D341Med (cell line): ENCODE data around the gene CELSR1.

Experiments used
- DNase-seq: peaks from one replicate; pipeline ENCODE4 v3.0.0; 2012; ENCODE audit warnings: low spot score

Gene CELSR1

GRCh38 chr22:46459347-46460065 is 77.9 kb downstream of the CELSR1 start:
- DNase-seq: no peak

GRCh38 chr22:46458525-46458924 is 78.9 kb downstream of the CELSR1 start:
- no peak for DNase-seq

GRCh38 chr22:46457502-46458488 is 79.6 kb downstream of the CELSR1 start:
- no peak for DNase-seq

- no peak for DNase-seq
Observed at GRCh38 chr22:46456818-46457163, 80.6 kb downstream of the CELSR1 start.

- DNase-seq: no peak
Observed at GRCh38 chr22:46455446-46455845, 82.0 kb downstream of the CELSR1 start.

GRCh38 chr22:46454504-46455269 is 82.7 kb downstream of the CELSR1 start:
- no peak for DNase-seq

- DNase-seq: no peak
Observed at GRCh38 chr22:46453829-46454503, 83.5 kb downstream of the CELSR1 start.

GRCh38 chr22:46453006-46453828 is 84.2 kb downstream of the CELSR1 start:
- DNase-seq: no peak

- no peak for DNase-seq
Observed at GRCh38 chr22:46452195-46453005, 85.0 kb downstream of the CELSR1 start.

- DNase-seq: no peak
Observed at GRCh38 chr22:46451741-46452140, 85.7 kb downstream of the CELSR1 start.

- DNase-seq: no peak
Observed at GRCh38 chr22:46450931-46451561, 86.4 kb downstream of the CELSR1 start.

GRCh38 chr22:46449974-46450745 is 87.3 kb downstream of the CELSR1 start:
- DNase-seq: no peak

GRCh38 chr22:46449116-46449691 is 88.2 kb downstream of the CELSR1 start:
- no peak for DNase-seq

GRCh38 chr22:46448333-46448732 is 89.1 kb downstream of the CELSR1 start:
- DNase-seq: no peak

GRCh38 chr22:46447906-46448305 is 89.5 kb downstream of the CELSR1 start:
- DNase-seq: no peak

GRCh38 chr22:46446799-46447198 is 90.6 kb downstream of the CELSR1 start:
- DNase-seq: peak; percentile 68

- DNase-seq: no peak
Observed at GRCh38 chr22:46445771-46446420, 91.5 kb downstream of the CELSR1 start.

- no peak for DNase-seq
Observed at GRCh38 chr22:46444390-46444854, 93.0 kb downstream of the CELSR1 start.
